ENCODE results near the gene EIF4G2.

- TF ChIP-seq, protein P1, sequence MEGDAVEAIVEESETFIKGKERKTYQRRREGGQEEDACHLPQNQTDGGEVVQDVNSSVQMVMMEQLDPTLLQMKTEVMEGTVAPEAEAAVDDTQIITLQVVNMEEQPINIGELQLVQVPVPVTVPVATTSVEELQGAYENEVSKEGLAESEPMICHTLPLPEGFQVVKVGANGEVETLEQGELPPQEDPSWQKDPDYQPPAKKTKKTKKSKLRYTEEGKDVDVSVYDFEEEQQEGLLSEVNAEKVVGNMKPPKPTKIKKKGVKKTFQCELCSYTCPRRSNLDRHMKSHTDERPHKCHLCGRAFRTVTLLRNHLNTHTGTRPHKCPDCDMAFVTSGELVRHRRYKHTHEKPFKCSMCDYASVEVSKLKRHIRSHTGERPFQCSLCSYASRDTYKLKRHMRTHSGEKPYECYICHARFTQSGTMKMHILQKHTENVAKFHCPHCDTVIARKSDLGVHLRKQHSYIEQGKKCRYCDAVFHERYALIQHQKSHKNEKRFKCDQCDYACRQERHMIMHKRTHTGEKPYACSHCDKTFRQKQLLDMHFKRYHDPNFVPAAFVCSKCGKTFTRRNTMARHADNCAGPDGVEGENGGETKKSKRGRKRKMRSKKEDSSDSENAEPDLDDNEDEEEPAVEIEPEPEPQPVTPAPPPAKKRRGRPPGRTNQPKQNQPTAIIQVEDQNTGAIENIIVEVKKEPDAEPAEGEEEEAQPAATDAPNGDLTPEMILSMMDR (conservative IDR thresholded peaks at IDR 0.05; ENCODE audit: low read length), result peak; percentile 95
- TF ChIP-seq EZH2phosphoT487 (IDR thresholded peaks at IDR 0.05; ENCODE audit: borderline replicate concordance), result no peak
Observed at GRCh38 chr11:10792385-10793068, 16.2 kb downstream of the EIF4G2 start.

All from Loucy (cell line).